Left lung (tissue), 14 donors: ENCODE results near the gene HEBP2. TPM values are rescaled to one million over a fixed set of nuclear protein-coding genes. Genes with fewer than 3 reads are reported as not detected.
A peak's percentile ranks its signal among the peaks of the same experiment; 100 is the strongest.
"Not testable (repeated sequence)": the region's sequence is repeated elsewhere in the genome, so short reads cannot be mapped to it uniquely, and the experiment has no call there.

Source experiments
- ATAC-seq: fragments of 200-7000 bp; cut with Tn5 transposase; one replicate; pipeline ENCODE4 v1.9.1; 2020; ENCODE audit warnings: moderate library complexity
- DNase-seq, 4 donors: peaks; one replicate each; pipeline ENCODE4 v3.0.0-alpha.2; 2013 to 2020
- H3K27ac ChIP-seq, 2 donors: fragments of 200-600 bp; sonication (generic) in 1 of 2; one replicate each; pipeline versions ENCODE4 v1.5.0 to v1.8.0; 2020 to 2021
- H3K27me3 ChIP-seq, 2 donors: fragments of 200-600 bp; sonication (generic) in 1 of 2; one replicate each; pipeline versions ENCODE4 v1.5.0 to v1.8.0; 2020 to 2021
- H3K36me3 ChIP-seq, 2 donors: fragments of 200-600 bp; sonication (generic) in 1 of 2; one replicate each; pipeline versions ENCODE4 v1.5.0 to v1.8.0; 2020 to 2021
- H3K4me1 ChIP-seq, 2 donors: fragments of 200-600 bp; one replicate each; pipeline ENCODE4 v1.8.0; 2021
- H3K4me3 ChIP-seq, 2 donors: fragments of 200-600 bp; sonication (generic) in 1 of 2; one replicate each; pipeline versions ENCODE4 v1.5.0 to v1.8.0; 2020 to 2021; ENCODE audit warnings: mild to moderate bottlenecking in 1 of 2
- H3K9me3 ChIP-seq, 2 donors: fragments of 200-600 bp; sonication (generic) in 1 of 2; one replicate each; pipeline versions ENCODE4 v1.5.0 to v1.8.0; 2020 to 2021
- intact Hi-C, 2 donors: fragments of 100-400 bp; cut with DNase I; formaldehyde crosslinking; loops; one replicate each; pipeline versions ENCODE4 v1.11.2 to v1.14.2; 2022
- long read RNA-seq, 12 donors: library from polyadenylated mRNA in 2 of 12; unstranded in 2 of 12; transcript quantifications; one replicate each; pipeline ENCODE4 v2.0.0 and lab custom pipeline, GENCODE V29; 2019 to 2026
- polyA plus RNA-seq, 6 donors: library from polyadenylated mRNA; unstranded; fragments of 120-200 nt; gene quantifications; one replicate each; pipeline ENCODE4 v1.2.1, GENCODE V29; 2013; ENCODE audit not compliant: insufficient read length in 6 of 6
- total RNA-seq, 2 donors: library from RNA; stranded (reverse); fragmentation: NEBNext Ultra II Directional; extraction: Animal tissue kit (Norgen Biotek cat#: 25700); gene quantifications; one replicate each; pipeline ENCODE4 v1.2.1, GENCODE V29; 2021
- TF ChIP-seq, protein P1 (sequence below), 2 donors: fragments of 200-600 bp; sonication (generic) in 1 of 2; IDR thresholded peaks; one replicate each; pipeline versions ENCODE4 v1.5.0 to v1.8.0; 2021; ENCODE audit warnings: antibody characterized with exemption in 2 of 2
- donor health status: DM: no; HTN: yes; CAD: no.
- donor health status: DM: no; HTN: no; CAD: no.

Gene HEBP2, protein sequence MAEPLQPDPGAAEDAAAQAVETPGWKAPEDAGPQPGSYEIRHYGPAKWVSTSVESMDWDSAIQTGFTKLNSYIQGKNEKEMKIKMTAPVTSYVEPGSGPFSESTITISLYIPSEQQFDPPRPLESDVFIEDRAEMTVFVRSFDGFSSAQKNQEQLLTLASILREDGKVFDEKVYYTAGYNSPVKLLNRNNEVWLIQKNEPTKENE
- total RNA-seq = 10 to 100 TPM; 47.6 to 50.0 TPM
- polyA plus RNA-seq = 10 to 100 TPM; 44.2 to 54.5 (median 51.3) TPM
- long read RNA-seq, donor 1, full-length matches to known transcripts = 42 of 175 reads
- long read RNA-seq, donor 1, partial matches to known transcripts = 124 of 175 reads
- long read RNA-seq, donor 1, other reads (novel, unspliced or antisense) = 9 of 175 reads
- long read RNA-seq, donor 2, full-length matches to known transcripts = 26 of 48 reads
- long read RNA-seq, donor 2, partial matches to known transcripts = 22 of 48 reads
- long read RNA-seq, donor 2, other reads (novel, unspliced or antisense) = 0 of 48 reads
- long read RNA-seq, donor 3, full-length matches to known transcripts = 35 of 35 reads
- long read RNA-seq, donor 3, partial matches to known transcripts = 0 of 35 reads
- long read RNA-seq, donor 3, other reads (novel, unspliced or antisense) = 0 of 35 reads
- long read RNA-seq, donor 4, full-length matches to known transcripts = 6 of 23 reads
- long read RNA-seq, donor 4, partial matches to known transcripts = 15 of 23 reads
- long read RNA-seq, donor 4, other reads (novel, unspliced or antisense) = 2 of 23 reads
- long read RNA-seq, donor 5, full-length matches to known transcripts = 44 of 134 reads
- long read RNA-seq, donor 5, partial matches to known transcripts = 64 of 134 reads
- long read RNA-seq, donor 5, other reads (novel, unspliced or antisense) = 26 of 134 reads
- long read RNA-seq, donor 6, full-length matches to known transcripts = 44 of 69 reads
- long read RNA-seq, donor 6, partial matches to known transcripts = 25 of 69 reads
- long read RNA-seq, donor 6, other reads (novel, unspliced or antisense) = 0 of 69 reads
- long read RNA-seq, donor 7, full-length matches to known transcripts = 30 of 30 reads
- long read RNA-seq, donor 7, partial matches to known transcripts = 0 of 30 reads
- long read RNA-seq, donor 7, other reads (novel, unspliced or antisense) = 0 of 30 reads
- long read RNA-seq, donor 8, full-length matches to known transcripts = 28 of 39 reads
- long read RNA-seq, donor 8, partial matches to known transcripts = 11 of 39 reads
- long read RNA-seq, donor 8, other reads (novel, unspliced or antisense) = 0 of 39 reads
- long read RNA-seq, donor 9 = 0 reads
- long read RNA-seq, donor 10, full-length matches to known transcripts = 7 of 9 reads
- long read RNA-seq, donor 10, partial matches to known transcripts = 1 of 9 reads
- long read RNA-seq, donor 10, other reads (novel, unspliced or antisense) = 1 of 9 reads
- long read RNA-seq, donor 11, full-length matches to known transcripts = 19 of 28 reads
- long read RNA-seq, donor 11, partial matches to known transcripts = 9 of 28 reads
- long read RNA-seq, donor 11, other reads (novel, unspliced or antisense) = 0 of 28 reads
- long read RNA-seq, donor 12, full-length matches to known transcripts = 13 of 22 reads
- long read RNA-seq, donor 12, partial matches to known transcripts = 9 of 22 reads
- long read RNA-seq, donor 12, other reads (novel, unspliced or antisense) = 0 of 22 reads

GRCh38 chr6:138403801-138404665 is at the start of gene HEBP2:
Gene HEBP2, plus strand, starts transcription at chr6:138404223. Its CDS starts 273 bp downstream, at chr6:138404496.
- peaks cover 0 to 16% of the 10 kb centered on the region in 2 donors for H3K4me1 ChIP-seq
- H3K9me3 ChIP-seq = no peaks in the 10 kb centered on the region
- intact Hi-C loops = no loop called here
- peak; percentile 96 for ATAC-seq
- peak within 1 kb of the TSS; percentile 75 to 76 for H3K4me3 ChIP-seq
- peak; percentile 86 to 99 (median 95) for DNase-seq
- H3K27me3 ChIP-seq = no peaks in the 10 kb centered on the region
- H3K27ac ChIP-seq = peak within 1 kb of the TSS; percentile 90 to 91
- TF ChIP-seq, protein P1, sequence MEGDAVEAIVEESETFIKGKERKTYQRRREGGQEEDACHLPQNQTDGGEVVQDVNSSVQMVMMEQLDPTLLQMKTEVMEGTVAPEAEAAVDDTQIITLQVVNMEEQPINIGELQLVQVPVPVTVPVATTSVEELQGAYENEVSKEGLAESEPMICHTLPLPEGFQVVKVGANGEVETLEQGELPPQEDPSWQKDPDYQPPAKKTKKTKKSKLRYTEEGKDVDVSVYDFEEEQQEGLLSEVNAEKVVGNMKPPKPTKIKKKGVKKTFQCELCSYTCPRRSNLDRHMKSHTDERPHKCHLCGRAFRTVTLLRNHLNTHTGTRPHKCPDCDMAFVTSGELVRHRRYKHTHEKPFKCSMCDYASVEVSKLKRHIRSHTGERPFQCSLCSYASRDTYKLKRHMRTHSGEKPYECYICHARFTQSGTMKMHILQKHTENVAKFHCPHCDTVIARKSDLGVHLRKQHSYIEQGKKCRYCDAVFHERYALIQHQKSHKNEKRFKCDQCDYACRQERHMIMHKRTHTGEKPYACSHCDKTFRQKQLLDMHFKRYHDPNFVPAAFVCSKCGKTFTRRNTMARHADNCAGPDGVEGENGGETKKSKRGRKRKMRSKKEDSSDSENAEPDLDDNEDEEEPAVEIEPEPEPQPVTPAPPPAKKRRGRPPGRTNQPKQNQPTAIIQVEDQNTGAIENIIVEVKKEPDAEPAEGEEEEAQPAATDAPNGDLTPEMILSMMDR (IDR thresholded peaks at IDR 0.05) = peak; percentile 50 to 53
- peaks cover 0 to 32% of the 10 kb centered on the region in 2 donors for H3K36me3 ChIP-seq

DNA sequence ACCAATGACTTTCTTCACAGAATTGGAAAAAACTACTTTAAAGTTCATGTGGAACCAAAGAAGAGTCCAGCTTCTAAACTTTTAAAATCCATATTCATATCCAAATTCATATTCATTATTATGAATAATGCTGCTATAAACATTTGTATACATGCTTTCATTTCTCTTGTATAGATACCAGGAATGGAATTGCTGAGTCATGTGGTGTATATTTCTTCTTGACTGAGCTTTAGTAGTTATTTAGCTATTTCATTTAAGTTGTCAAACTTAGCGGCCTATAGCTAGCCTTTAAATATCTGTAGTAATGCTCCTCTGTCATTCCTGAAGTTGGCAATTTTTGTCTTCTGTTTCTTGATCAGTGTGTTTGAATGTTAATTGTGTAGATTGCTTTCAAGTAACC is 46.1 kb upstream of the HEBP2 start:
- ATAC-seq (no peak), DNase-seq (no peak)
- intact Hi-C loops = no loop called here
- no peaks in the 10 kb centered on the region for H3K27me3 ChIP-seq
- H3K27ac ChIP-seq = no peak overlapping the region
- no peak overlapping the region for H3K4me3 ChIP-seq
- H3K36me3 ChIP-seq = no peaks in the 10 kb centered on the region
- H3K9me3 ChIP-seq = no peaks in the 10 kb centered on the region
- TF ChIP-seq, protein P1 (IDR thresholded peaks at IDR 0.05) = no peak
- H3K4me1 ChIP-seq = no peaks in the 10 kb centered on the region

- H3K9me3 ChIP-seq, H3K4me3 ChIP-seq, H3K36me3 ChIP-seq, H3K27ac ChIP-seq, H3K4me1 ChIP-seq, DNase-seq, ATAC-seq, H3K27me3 ChIP-seq, intact Hi-C loops: not testable (repeated sequence)
These were observed 35.3 kb upstream of the HEBP2 start for GRCh38 chr6:138368684-138369083.

- ATAC-seq (no peak), DNase-seq (no peak)
- TF ChIP-seq, protein P1 (IDR thresholded peaks at IDR 0.05) = no peak
- H3K36me3 ChIP-seq = no peaks in the 10 kb centered on the region
- H3K27me3 ChIP-seq = no peaks in the 10 kb centered on the region
- H3K27ac ChIP-seq = no peak overlapping the region
- H3K4me1 ChIP-seq = no peaks in the 10 kb centered on the region
- intact Hi-C loops = no loop called here
- H3K4me3 ChIP-seq = no peak overlapping the region
- H3K9me3 ChIP-seq = no peaks in the 10 kb centered on the region
These were observed 33.2 kb upstream of the HEBP2 start for GRCh38 chr6:138370631-138371451.
